ENCODE results near the gene TH. TPM values are rescaled to one million over a fixed set of nuclear protein-coding genes. Genes with fewer than 3 reads are reported as not detected.

Gene TH
- total and polyA plus RNA-seq, 2 of the 4 experiments (the other 2 are of a cell fraction) = 0.10 TPM; not detected in 1

DNA sequence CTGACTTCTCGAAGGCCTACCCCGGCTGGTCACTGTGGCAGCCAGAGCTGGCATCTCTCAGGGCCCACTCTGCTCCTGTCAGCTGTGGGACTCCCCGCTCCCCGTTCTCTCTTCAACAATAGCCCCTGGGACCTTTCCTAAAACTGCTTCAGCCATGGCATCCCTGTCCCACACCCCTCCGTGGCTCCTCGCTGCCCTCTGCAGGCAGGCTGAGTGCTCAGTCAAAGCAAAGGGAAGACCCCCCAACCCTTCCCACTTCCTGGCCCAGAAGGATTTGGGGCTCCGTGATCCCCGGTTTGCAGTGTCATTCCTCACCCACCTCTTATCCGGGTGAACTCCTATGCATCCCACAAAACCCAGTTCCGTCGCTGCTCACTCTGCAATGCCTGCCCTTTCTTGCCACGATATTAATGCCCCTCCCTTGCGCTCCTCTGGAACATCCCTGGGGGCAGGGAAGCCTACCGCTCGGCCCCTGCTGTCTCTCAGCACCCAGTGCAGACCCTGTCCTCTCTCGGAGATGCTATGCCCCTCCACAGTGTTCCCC, 1.6 kb upstream of the TH start:
- TF ChIP-seq RFX5 (IDR thresholded peaks at IDR 0.05; ENCODE audit: low read depth, low read length) = no peak
- TF ChIP-seq, protein P1, sequence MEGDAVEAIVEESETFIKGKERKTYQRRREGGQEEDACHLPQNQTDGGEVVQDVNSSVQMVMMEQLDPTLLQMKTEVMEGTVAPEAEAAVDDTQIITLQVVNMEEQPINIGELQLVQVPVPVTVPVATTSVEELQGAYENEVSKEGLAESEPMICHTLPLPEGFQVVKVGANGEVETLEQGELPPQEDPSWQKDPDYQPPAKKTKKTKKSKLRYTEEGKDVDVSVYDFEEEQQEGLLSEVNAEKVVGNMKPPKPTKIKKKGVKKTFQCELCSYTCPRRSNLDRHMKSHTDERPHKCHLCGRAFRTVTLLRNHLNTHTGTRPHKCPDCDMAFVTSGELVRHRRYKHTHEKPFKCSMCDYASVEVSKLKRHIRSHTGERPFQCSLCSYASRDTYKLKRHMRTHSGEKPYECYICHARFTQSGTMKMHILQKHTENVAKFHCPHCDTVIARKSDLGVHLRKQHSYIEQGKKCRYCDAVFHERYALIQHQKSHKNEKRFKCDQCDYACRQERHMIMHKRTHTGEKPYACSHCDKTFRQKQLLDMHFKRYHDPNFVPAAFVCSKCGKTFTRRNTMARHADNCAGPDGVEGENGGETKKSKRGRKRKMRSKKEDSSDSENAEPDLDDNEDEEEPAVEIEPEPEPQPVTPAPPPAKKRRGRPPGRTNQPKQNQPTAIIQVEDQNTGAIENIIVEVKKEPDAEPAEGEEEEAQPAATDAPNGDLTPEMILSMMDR (conservative IDR thresholded peaks at IDR 0.05; ENCODE audit: low read depth, low read length) = peak; percentile 34
- in situ Hi-C loops (cut with MboI; ENCODE audit: low sequenced_read_pairs) = no loop called here

More for the DNA sequence above, 1.6 kb upstream of the TH start:
- H3K18ac ChIP-seq (ENCODE audit: low read depth, low read length) = no peak overlapping the region
- no peak overlapping the region for H2BK120ac ChIP-seq (ENCODE audit: low read depth, low read length)
- H3K27me3 ChIP-seq (ENCODE audit: control insufficient read depth, insufficient read depth, low read length) = peaks cover 6% of the 10 kb centered on the region; the same call in 1 of the 2 replicates
- BruUV-seq (replicated peaks) = no TSS peak
- H2AK5ac ChIP-seq (ENCODE audit: low read depth, low read length) = no peak overlapping the region
- no peaks in the 10 kb centered on the region for H3K79me1 ChIP-seq (ENCODE audit: low read depth in 1 of 2, low read length in 2 of 2)
- CTCF ChIA-PET = no interaction called here
- dilution Hi-C loops (cut with HindIII; ENCODE audit: low sequenced_read_pairs, unreplicated experiment) (no loop called here), intact Hi-C loops (cut with micrococcal nuclease) (no loop called here)
- H3K4me2 ChIP-seq (ENCODE audit: low read depth, low read length) = no peak overlapping the region
- ATAC-seq (ENCODE audit: low read depth) (peak; percentile 27; the same call in 1 of the 2 replicates), DNase-seq (no peak)
- H3K23ac ChIP-seq (ENCODE audit: low read depth, low read length) = no peak overlapping the region
- no peaks in the 10 kb centered on the region for H3K9me3 ChIP-seq (ENCODE audit: control insufficient read depth, insufficient read depth, low read length)
- no peak overlapping the region for H3K4me3 ChIP-seq (ENCODE audit: insufficient read depth, low read depth, low read length)
- H3K14ac ChIP-seq (replicated peaks; ENCODE audit: low read depth, low read length) = no peak overlapping the region
- H3K27ac ChIP-seq (ENCODE audit: insufficient read depth, low read length) = no peak overlapping the region
- H2BK5ac ChIP-seq (ENCODE audit: low read depth, low read length, poor library complexity, severe bottlenecking) = no peak overlapping the region
- no peaks in the 10 kb centered on the region for H4K20me1 ChIP-seq (ENCODE audit: insufficient read depth, low read length)
- no peak overlapping the region for H4K91ac ChIP-seq (ENCODE audit: insufficient read depth, low read depth, low read length)
- peak overlapping the region; percentile 8 for H2AK9ac ChIP-seq (replicated peaks; ENCODE audit: low read depth, low read length, poor library complexity)
- H3K4me1 ChIP-seq (ENCODE audit: control insufficient read depth, insufficient read depth, low read length) = no peaks in the 10 kb centered on the region
- POLR2A ChIA-PET (ENCODE audit: unreplicated experiment) = no interaction called here
- WGBS, 2 experiments (ENCODE audit: extremely low coverage in 2 of 2, insufficient read length in 1 of 2) = 87% methylated on average over 8 of the region's 16 CpGs; no CpG with 5 or more reads in 1 of the 2 experiments
- peaks cover 6% of the 10 kb centered on the region for H3K9me1 ChIP-seq (ENCODE audit: insufficient read depth, low read length)
- H2AFZ ChIP-seq (replicated peaks; ENCODE audit: low read length, poor library complexity) = no peak overlapping the region
- no peak overlapping the region for H2BK20ac ChIP-seq (ENCODE audit: low read depth, low read length)
- no peak overlapping the region for H2BK15ac ChIP-seq (ENCODE audit: low read depth, low read length)
- H3K4ac ChIP-seq (ENCODE audit: low read depth, low read length) = no peak overlapping the region
- no peak overlapping the region for H3K9ac ChIP-seq (ENCODE audit: low read depth, low read length)
- H4K5ac ChIP-seq (ENCODE audit: low read depth, low read length) = no peak overlapping the region
- H3K36me3 ChIP-seq (ENCODE audit: control insufficient read depth, insufficient read depth, low read length) = no peaks in the 10 kb centered on the region
- H3K56ac ChIP-seq (ENCODE audit: extremely low read depth, insufficient read depth, low read length) = no peak overlapping the region
- H4K8ac ChIP-seq (ENCODE audit: low read depth in 2 of 2, low read length in 2 of 2) = no peak overlapping the region
